ENCODE results near the gene PLOD2.

Gene PLOD2

DNA sequence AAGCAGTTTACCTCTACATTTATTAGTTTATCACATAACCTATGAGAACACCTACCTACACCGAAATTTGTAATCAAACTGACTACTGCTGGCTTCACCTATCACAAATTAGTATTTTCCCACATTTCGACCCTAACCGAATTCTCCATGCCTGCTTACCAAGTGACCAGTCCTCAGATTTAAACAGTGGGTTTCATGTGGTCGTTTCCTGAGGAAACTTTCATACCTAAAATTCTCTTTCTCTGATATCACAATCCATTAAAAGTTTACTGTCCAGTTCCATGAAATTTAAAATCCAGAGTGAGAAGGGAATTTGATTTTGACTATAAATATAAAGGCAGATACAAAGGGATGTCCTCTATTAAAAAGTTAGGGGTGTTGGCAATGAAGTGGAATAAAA is 1.9 kb downstream of the PLOD2 start:
- Mint-ChIP-seq H3K4me3 (no peak overlapping the region), H3K27me3 (peaks cover 40% of the 10 kb centered on the region), H3K27ac (no peak overlapping the region), H3K9me3 (no peaks in the 10 kb centered on the region), H3K4me1 (peaks cover 16% of the 10 kb centered on the region), H3K36me3 (no peaks in the 10 kb centered on the region)

DNA sequence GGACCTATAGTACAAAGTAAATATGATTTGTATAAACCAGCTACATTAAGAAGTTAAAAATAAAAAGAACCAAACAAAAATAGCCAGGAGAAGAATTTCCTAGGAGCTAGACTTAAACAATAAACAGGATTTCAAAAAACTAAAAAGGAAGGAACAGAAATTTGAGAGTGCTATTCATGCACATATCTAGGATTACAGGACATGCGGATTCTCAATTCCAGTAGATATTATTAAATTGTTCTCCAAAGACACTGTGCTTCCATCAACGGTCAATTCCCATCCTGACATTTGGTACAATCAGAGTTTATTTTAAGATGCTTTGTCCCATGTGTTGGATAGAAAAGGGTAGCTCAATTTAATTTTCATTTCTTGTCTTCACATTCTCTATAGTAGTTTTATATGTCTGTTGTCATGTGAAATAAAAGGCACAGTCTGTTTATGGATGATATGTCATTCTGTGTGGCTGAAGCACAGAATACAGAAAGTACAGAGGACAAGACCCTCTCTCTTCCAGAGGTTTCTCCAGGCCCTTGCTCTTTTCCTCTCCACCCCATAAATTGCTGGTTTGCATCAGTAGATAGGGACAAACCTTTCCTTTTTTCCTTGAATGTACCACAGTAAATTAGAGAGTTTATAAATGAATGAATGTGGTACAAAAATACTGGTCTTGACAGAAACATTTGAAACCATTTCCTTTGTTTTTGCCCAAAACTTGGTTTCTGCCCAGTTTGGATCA is 3.5 kb downstream of the PLOD2 start:
- Mint-ChIP-seq H3K27me3 (peaks cover 37% of the 10 kb centered on the region), H3K4me1 (peaks cover 16% of the 10 kb centered on the region), H3K27ac (no peak overlapping the region), H3K36me3 (no peaks in the 10 kb centered on the region), H3K4me3 (no peak overlapping the region), H3K9me3 (no peaks in the 10 kb centered on the region)

DNA sequence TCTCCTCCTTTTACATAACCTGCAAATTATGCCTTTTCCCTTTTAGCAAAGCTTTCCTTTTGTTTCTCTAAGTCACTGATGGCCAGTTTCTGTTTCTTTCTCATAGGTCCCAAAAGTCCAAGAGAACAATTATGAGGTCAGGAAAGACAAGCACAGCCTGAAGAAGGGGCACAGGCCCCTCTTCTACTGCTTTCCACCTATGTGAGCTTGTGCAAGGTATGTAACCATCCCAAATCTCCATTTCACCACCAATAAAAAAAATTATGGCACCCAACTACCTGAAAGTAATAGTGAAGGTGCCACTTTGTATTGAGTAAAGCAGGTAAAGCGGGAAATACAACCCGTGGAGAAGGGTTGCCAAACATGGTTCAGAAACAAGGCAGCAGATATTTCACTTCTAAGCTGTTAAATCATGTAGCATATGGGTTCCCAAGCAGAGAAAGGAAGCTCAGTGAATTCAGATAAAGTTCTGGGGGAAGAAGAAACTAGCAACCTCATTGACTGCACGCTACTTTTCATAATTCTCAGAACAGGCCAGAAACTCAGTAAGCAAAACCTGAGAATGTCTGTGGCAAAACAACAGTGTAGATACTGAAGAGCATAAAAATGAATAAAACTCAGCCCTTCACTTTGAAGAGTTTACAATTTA is 4.2 kb downstream of the PLOD2 start:
- Mint-ChIP-seq H3K27me3 (peaks cover 32% of the 10 kb centered on the region), H3K27ac (no peak overlapping the region), H3K4me1 (peaks cover 13% of the 10 kb centered on the region), H3K36me3 (no peaks in the 10 kb centered on the region), H3K4me3 (no peak overlapping the region), H3K9me3 (no peaks in the 10 kb centered on the region)

DNA sequence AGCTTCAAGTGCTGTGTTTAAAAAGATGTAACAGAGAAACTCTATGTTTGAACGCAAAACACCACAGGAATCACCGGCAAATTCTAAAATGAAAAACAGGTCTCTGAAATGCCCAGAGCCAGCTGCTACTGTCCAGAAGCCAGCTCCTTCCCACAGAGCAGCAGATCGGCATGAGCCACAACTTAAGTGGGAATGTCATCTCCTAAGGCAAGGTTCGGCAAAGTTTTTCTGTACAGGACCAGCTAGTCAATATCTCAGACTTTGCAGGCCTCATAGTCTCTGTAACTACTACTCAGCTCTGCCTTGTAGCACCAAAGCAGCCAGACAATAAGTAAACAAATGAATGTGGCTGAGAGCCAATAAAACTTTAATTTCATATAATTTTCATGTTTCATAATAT is 4.9 kb downstream of the PLOD2 start:
- Mint-ChIP-seq H3K4me3 (no peak overlapping the region), H3K36me3 (no peaks in the 10 kb centered on the region), H3K27ac (no peak overlapping the region)

DNA sequence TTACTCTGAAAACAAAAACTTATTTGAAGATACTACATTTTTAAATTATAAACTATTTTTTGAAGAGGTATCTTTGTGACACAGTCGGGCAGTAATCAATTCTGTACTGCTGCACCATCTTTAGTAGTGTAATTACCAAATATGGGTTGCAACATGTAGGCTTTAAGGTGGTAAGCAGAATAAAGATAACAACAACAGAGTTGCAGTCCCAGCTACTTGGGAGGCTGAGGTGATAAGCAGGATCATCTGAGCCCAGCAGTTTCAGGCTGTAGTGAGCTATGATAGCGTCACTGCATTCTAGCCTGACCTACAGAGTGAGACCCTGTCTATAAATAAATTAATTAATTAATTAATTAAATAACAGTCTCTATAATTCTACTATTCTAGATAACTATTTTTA is 6.0 kb downstream of the PLOD2 start:
- peaks cover 23% of the 10 kb centered on the region for H3K27me3 Mint-ChIP-seq
- H3K9me3 Mint-ChIP-seq = no peaks in the 10 kb centered on the region
- H3K27ac Mint-ChIP-seq = no peak overlapping the region
- no peak overlapping the region for H3K4me3 Mint-ChIP-seq
- no peaks in the 10 kb centered on the region for H3K36me3 Mint-ChIP-seq
- H3K4me1 Mint-ChIP-seq = peaks cover 4% of the 10 kb centered on the region

More for the DNA sequence above, 4.9 kb downstream of the PLOD2 start:
- Mint-ChIP-seq H3K9me3 (no peaks in the 10 kb centered on the region), H3K27me3 (peaks cover 28% of the 10 kb centered on the region), H3K4me1 (peaks cover 9% of the 10 kb centered on the region)

DNA sequence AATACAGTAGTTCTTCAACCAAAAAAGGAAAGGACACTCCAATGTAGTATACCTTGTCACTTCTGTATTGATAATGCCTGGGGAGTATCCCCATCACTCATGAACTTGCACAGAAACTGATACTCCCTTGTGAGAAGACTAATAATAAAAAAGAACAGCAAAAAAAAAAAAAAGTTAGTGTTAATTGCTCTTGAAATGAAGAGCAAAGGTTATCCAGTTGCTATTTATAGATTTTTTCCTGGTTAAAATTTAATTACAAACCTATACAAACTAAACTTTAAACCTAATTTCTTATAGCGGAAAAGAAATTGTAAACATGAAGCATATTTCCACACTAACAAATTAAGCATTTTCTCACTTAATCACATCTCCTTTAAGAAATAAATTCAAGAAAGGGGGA is 6.7 kb downstream of the PLOD2 start:
- Mint-ChIP-seq H3K4me3 (no peak overlapping the region), H3K36me3 (no peaks in the 10 kb centered on the region)

DNA sequence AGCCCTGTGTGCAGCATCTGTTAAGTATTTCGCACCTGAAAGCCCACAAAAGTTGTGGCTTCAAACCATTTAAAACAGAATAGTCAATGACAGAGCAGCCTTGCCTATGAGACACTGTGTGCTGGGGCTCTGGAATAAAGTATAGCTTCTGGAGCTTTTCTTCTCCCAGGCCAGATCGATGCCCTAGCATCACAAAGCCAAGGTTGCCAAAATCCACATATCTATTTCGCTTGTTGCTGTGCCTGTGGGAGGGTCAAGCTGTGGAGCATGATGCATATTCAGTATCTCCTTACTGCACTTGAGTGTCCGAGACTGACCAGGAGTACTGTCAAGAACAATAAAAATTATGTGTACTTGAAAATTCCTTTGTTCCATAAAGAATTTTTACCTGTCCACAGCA is 7.6 kb downstream of the PLOD2 start:
- Mint-ChIP-seq H3K27ac (no peak overlapping the region), H3K27me3 (peaks cover 13% of the 10 kb centered on the region), H3K9me3 (no peaks in the 10 kb centered on the region), H3K4me3 (no peak overlapping the region), H3K4me1 (no peaks in the 10 kb centered on the region), H3K36me3 (no peaks in the 10 kb centered on the region)

More for the DNA sequence above, 6.7 kb downstream of the PLOD2 start:
- Mint-ChIP-seq H3K4me1 (no peaks in the 10 kb centered on the region), H3K27ac (no peak overlapping the region), H3K27me3 (peaks cover 18% of the 10 kb centered on the region), H3K9me3 (no peaks in the 10 kb centered on the region)

DNA sequence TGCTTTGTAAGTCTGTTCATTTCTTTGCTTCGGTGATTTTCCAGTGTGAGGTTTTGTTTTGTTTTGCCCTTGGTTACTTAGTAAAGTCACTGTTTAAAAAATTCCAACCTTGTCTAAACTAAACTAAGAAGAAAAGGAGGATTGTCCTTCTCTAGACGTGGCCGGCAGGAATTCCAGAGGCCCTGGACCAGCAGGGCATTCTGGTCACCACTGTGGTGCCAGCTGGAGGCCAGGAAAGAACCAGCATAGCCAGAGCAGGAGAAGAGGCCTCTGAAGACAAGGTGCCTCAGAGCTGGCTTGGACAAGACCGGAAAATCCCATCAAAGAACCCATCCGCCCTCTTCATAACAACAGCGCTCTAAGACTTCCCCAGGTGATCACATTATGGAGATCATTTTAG is 8.2 kb downstream of the PLOD2 start:
- H3K27ac Mint-ChIP-seq = no peak overlapping the region
- H3K4me1 Mint-ChIP-seq = no peaks in the 10 kb centered on the region
- no peaks in the 10 kb centered on the region for H3K9me3 Mint-ChIP-seq
- H3K4me3 Mint-ChIP-seq = no peak overlapping the region
- peaks cover 13% of the 10 kb centered on the region for H3K27me3 Mint-ChIP-seq
- no peaks in the 10 kb centered on the region for H3K36me3 Mint-ChIP-seq

DNA sequence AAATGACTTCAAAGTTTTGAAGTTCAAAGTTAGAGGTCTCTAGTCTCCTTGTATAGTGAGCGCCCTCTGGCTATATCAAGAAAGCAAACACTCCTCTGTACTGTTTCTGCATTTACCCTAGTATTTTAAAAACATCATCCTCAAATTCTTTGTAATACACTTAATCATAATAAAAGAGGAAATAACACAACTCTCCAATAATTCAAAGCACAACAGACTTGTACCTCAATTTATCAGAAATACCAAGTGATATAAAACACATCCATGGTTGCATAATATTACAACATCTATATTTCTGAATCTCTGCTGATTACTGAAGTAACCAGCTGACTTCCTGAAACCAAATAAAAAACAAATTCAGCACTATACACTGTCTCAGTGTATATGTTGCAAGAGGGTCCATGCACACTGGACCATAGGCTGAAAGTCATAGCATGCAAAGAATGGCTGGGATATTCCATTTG is 12.5 kb downstream of the PLOD2 start:
- H3K4me1 Mint-ChIP-seq = no peaks in the 10 kb centered on the region
- no peak overlapping the region for H3K27ac Mint-ChIP-seq
- H3K36me3 Mint-ChIP-seq = no peaks in the 10 kb centered on the region
- H3K4me3 Mint-ChIP-seq = no peak overlapping the region
- peaks cover 4% of the 10 kb centered on the region for H3K27me3 Mint-ChIP-seq
- H3K9me3 Mint-ChIP-seq = no peaks in the 10 kb centered on the region

DNA sequence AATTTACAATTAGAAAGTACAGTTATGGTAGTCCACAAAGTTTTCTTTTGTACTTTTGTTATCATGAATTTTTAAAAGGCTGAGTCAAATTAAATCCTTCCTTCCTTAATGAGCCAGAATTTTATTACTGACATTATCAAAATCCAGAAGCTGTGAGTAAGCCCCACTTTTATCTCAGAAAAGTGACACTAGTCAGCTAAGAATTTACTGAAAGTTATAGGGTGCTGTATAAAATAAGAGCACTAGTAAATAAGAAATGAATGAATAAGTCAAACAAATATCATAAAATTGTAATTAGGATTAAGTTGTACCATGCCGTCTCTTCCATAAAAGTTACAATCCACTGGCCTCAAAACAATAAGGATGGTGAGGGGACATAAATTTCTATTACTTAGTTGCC is 15.3 kb downstream of the PLOD2 start:
- Mint-ChIP-seq H3K27ac (no peak overlapping the region), H3K4me1 (no peaks in the 10 kb centered on the region), H3K27me3 (peaks cover 2% of the 10 kb centered on the region), H3K36me3 (no peaks in the 10 kb centered on the region), H3K4me3 (no peak overlapping the region), H3K9me3 (no peaks in the 10 kb centered on the region)

DNA sequence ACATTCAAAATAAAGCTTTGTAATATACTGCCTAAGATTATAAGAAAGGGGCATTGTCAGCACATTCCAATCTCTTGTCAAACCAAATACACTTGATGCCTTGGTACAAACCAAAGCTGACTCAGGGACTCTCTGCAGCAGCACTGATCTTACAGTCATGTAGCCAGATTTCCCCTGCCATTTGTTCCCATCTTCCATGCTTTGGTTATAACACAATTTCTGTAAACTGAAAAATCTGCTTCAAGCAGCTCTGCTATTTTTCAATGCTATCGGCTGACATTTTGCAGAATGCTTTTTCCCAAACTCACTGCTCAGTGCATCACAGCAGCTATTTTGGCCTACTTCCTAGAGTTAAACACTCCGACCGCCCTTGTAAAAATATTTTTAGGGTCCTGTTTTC is 18.2 kb downstream of the PLOD2 start:
- H3K4me1 Mint-ChIP-seq = no peaks in the 10 kb centered on the region
- no peak overlapping the region for H3K27ac Mint-ChIP-seq
- H3K9me3 Mint-ChIP-seq = no peaks in the 10 kb centered on the region
- peaks cover 2% of the 10 kb centered on the region for H3K27me3 Mint-ChIP-seq
- H3K4me3 Mint-ChIP-seq = no peak overlapping the region
- no peaks in the 10 kb centered on the region for H3K36me3 Mint-ChIP-seq

DNA sequence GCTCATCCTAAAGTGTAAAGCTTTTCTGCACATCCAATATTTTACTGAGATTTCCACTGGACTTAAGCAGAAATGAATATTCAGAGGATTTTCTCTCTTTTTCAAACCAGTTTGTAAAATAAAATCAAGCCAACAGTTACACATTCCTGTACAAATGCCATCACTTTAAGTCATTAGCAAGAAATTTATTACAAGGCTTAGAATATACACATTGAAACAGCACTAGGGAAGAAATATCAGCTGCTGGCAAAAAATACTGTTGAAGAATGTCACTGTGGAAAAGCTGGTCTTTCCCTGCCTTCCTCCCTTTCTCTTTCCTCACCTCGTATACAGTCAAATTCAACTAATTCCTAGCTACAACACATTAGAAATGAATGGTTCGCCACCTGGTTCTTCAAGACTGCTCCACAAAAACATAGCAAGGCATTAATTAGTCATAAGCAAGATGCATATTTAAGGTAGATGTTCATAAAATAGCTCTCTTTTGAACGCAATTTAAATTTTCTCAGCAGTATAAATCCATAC is 21.3 kb downstream of the PLOD2 start:
- Mint-ChIP-seq H3K27ac (no peak overlapping the region), H3K27me3 (peaks cover 2% of the 10 kb centered on the region), H3K9me3 (no peaks in the 10 kb centered on the region), H3K4me1 (no peaks in the 10 kb centered on the region), H3K4me3 (no peak overlapping the region), H3K36me3 (no peaks in the 10 kb centered on the region)

DNA sequence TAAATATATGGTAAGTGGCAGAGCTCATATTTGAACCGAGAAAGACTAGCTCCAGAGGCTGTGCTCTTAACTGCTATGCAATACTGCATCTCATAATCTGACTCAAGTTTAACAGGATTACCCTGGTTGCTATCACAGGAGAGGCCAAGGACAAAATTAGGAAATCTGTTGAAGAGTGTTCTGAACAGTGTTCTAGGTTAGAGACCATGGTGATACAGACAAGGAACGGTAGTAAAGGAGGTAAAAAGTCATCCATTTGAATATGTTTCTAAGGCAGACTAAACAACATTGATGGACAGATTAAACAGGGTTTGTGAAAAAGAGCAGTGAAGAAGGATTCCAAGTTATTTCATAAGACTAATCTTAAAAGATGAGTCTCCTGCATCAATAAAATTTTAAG is 22.1 kb downstream of the PLOD2 start:
- Mint-ChIP-seq H3K27ac (no peak overlapping the region), H3K27me3 (peaks cover 2% of the 10 kb centered on the region), H3K36me3 (no peaks in the 10 kb centered on the region), H3K9me3 (no peaks in the 10 kb centered on the region), H3K4me3 (no peak overlapping the region), H3K4me1 (no peaks in the 10 kb centered on the region)

DNA sequence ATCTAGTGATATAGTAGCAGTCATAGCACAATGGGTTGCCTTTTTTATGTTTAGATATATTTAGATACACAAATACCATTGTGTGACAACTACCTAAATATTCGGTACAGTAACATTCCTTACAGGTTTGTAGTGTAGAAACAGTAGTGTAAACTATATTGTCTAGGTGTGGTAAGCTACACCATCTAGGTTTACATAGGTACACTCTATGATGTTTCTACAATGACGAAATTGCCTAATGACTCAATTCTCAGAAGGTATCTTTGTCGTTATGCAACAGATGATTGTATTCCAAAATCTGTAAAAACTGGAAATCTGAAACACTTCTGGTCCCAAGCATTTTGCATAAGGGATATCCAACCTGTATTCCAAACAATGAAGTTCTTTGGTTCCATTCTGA is 24.3 kb downstream of the PLOD2 start:
- Mint-ChIP-seq H3K4me1 (no peaks in the 10 kb centered on the region), H3K27ac (no peak overlapping the region), H3K27me3 (no peaks in the 10 kb centered on the region), H3K9me3 (no peaks in the 10 kb centered on the region), H3K4me3 (no peak overlapping the region), H3K36me3 (no peaks in the 10 kb centered on the region)

DNA sequence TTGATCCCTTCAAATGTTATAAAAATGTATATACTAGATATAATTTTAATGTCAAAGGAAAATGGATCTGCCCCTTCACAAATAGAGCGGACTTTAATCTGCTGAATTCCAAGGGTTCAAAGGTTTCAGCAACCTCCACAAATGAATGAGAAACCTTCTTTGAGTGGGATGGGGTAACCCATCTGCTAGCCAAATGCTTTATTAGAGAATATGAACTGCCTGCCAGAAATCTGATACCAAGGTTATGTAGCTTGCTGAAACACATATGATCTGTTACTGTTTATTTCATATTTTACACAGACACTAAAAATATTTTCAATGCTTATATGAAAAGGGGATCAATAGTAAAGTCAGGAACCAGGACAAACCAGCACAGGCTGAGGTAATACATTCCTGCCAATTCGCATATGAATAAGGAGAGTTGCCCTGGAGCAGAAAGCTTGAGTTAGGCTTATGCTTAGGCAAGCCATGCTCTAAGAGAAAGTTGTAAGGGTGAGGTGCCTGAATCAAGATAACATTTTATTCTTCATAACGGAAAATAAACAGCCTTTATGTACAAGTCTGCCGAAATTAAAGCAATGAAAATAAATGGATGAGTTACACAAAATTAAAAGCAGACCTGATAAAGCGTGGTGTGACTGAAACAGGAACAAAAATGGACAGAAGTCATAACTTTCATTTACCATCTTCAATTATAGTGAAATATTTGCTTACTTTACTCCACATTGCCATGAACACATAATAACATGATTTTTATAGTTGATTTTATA is 26.5 kb downstream of the PLOD2 start:
- H3K4me1 Mint-ChIP-seq = no peaks in the 10 kb centered on the region
- H3K27ac Mint-ChIP-seq = no peak overlapping the region
- H3K9me3 Mint-ChIP-seq = no peaks in the 10 kb centered on the region
- no peaks in the 10 kb centered on the region for H3K36me3 Mint-ChIP-seq
- H3K27me3 Mint-ChIP-seq = no peaks in the 10 kb centered on the region
- H3K4me3 Mint-ChIP-seq = no peak overlapping the region

DNA sequence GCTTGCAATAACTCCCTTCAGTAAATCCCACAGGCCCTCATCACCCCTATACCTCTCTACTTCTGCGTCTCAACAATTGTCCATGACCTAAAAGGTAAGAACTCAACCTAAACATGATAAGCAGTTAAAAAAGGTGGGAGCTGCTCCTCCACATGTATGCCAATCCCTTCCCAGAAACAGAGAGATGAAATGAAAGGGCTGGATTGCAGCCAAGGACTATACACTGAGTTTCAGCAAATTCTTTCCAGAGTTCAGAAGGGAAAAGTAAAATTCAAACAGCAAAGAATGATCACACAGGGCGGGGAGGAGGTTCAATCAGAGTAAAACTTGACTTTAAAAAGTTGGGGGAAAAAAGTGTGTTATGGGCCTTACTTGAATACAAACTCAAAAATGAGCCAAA is 27.5 kb downstream of the PLOD2 start:
- no peaks in the 10 kb centered on the region for H3K36me3 Mint-ChIP-seq
- no peak overlapping the region for H3K4me3 Mint-ChIP-seq
- H3K9me3 Mint-ChIP-seq = no peaks in the 10 kb centered on the region
- H3K27ac Mint-ChIP-seq = no peak overlapping the region
- H3K27me3 Mint-ChIP-seq = no peaks in the 10 kb centered on the region
- H3K4me1 Mint-ChIP-seq = no peaks in the 10 kb centered on the region
